ENCODE results near the gene HPCAL4.

HPCAL4 gene

DNA sequence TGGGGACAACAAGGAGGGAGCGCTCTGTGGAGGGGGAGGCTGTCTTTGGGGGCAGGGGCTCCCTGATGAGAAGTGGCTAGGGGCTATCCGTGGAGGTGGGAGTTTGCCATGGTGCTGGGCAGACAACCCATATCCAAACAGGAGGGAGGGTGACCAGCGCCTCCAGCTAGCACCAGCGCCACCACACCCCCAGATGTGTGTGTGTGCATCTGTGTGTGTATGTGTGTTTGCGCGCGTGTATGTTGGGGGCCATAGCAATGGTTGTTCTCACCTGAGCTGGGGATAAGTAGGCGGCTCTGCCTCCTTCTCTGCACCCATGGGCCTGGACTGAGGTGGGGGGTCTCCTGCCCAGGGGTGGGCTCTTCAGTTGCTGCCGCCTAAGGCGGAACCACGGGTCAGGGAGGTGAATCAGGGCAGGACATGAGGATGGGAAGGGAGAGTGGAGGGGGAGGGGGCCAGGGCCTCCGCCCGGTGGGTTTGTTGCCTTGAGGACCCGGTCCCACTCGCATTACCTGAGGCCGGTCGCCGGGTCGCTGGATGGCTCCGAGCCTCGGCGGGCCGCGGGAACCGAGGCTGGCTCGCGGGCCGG is 345 bp downstream of the HPCAL4 start:
- CTCF ChIA-PET, result interaction anchor here (1.8 to 6.1 kb wide), 4 partner anchors 19 to 85 kb away, joined by 3 to 34 read pairs (median 13); partner anchors contain the start of gene NT5C1A
- DNase-seq (ENCODE audit: low read depth, low spot score), result no peak
- TF ChIP-seq CTCF (IDR thresholded peaks at IDR 0.05; ENCODE audit: insufficient read depth, low read length, missing control alignments), result no peak
- H3K4me3 ChIP-seq (ENCODE audit: low read depth, low read length), result no peak overlapping the region
- POLR2A ChIA-PET, result no interaction called here

GRCh38 chr1:39690225-39690624 is 1.0 kb downstream of the HPCAL4 start:
- ChIA-PET CTCF (interaction anchor here (1.1 to 6.1 kb wide), 4 partner anchors 18 to 84 kb away, joined by 3 to 34 read pairs (median 10); partner anchors contain the start of gene NT5C1A), POLR2A (no interaction called here)
- no peak for TF ChIP-seq CTCF (IDR thresholded peaks at IDR 0.05; ENCODE audit: insufficient read depth, low read length, missing control alignments)
- no peak for DNase-seq (ENCODE audit: low read depth, low spot score)
- H3K4me3 ChIP-seq (ENCODE audit: low read depth, low read length), result no peak overlapping the region

- no peak for TF ChIP-seq CTCF (IDR thresholded peaks at IDR 0.05; ENCODE audit: insufficient read depth, low read length, missing control alignments)
- POLR2A ChIA-PET, result no interaction called here
- no peak overlapping the region for H3K4me3 ChIP-seq (ENCODE audit: low read depth, low read length)
- no peak for DNase-seq (ENCODE audit: low read depth, low spot score)
- CTCF ChIA-PET, result interaction anchor here (0.6 to 4.2 kb wide), 4 partner anchors 23 to 84 kb away, joined by 3 to 18 read pairs (median 3); no protein-coding TSS in a partner anchor
These were observed 1.6 kb downstream of the HPCAL4 start for GRCh38 chr1:39689635-39690034.

DNA sequence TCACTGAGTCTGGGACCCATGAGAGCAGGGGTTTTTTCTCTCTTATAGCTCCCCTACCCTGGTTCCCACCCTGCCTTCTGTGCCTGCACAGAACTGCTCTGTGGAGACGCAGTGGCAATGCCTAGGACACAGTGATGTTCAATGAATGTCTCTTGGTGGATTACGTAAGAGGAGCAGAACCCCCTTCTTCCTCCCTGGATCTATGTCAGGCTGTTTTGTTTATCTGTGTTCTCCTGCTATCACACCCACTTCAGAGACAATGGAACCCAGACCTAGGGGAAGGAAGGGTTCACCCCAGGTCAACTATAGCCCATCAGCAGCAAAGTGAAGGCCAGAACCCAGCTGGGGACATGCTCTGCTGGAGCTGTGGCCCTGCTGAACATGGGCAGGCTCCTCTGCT is 2.0 kb downstream of the HPCAL4 start:
- CTCF ChIA-PET, result interaction anchor here (0.6 to 1.1 kb wide), 3 partner anchors 24 to 36 kb away, joined by 3 read pairs; no protein-coding TSS in a partner anchor
- POLR2A ChIA-PET, result no interaction called here
- no peak overlapping the region for H3K4me3 ChIP-seq (ENCODE audit: low read depth, low read length)
- no peak for TF ChIP-seq CTCF (IDR thresholded peaks at IDR 0.05; ENCODE audit: insufficient read depth, low read length, missing control alignments)
- no peak for DNase-seq (ENCODE audit: low read depth, low spot score)

DNA sequence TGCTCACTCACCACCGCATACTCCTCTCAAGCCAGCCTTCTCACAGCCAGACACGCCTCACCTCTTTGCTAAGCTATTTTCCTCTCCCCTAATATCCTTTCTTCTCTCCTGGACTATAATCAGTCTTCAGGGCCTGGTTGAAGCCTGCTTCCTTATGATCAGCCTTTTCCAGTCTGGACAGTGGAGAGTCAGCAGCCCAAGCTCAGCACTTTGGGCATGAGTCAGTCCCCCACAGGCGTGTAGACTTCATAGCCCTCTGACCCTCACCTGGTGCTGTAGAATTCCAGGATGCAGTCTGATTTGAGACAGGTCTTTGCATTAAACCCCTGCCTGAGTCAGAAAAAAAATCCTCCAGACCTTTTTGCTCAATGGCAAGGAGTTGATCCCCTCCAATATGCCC is 2.5 kb downstream of the HPCAL4 start:
- ChIA-PET CTCF (interaction anchor here (0.8 kb wide), 1 partner anchor 17 kb away, joined by 4 read pairs; no protein-coding TSS in a partner anchor), POLR2A (no interaction called here)
- no peak overlapping the region for H3K4me3 ChIP-seq (ENCODE audit: low read depth, low read length)
- DNase-seq (ENCODE audit: low read depth, low spot score), result no peak
- no peak for TF ChIP-seq CTCF (IDR thresholded peaks at IDR 0.05; ENCODE audit: insufficient read depth, low read length, missing control alignments)

- DNase-seq (ENCODE audit: low read depth, low spot score), result no peak
- ChIA-PET CTCF (no interaction called here), POLR2A (no interaction called here)
- no peak overlapping the region for H3K4me3 ChIP-seq (ENCODE audit: low read depth, low read length)
- TF ChIP-seq CTCF (IDR thresholded peaks at IDR 0.05; ENCODE audit: insufficient read depth, low read length, missing control alignments), result no peak
These were observed 4.0 kb downstream of the HPCAL4 start for GRCh38 chr1:39687243-39687642.
